ENCODE data around the gene PSENEN.

The PSENEN gene

GRCh38 chr19:35773020-35773806 lies 27.8 kb downstream of the PSENEN start:
- DNase-seq (ENCODE audit: low read depth, low spot score), result no peak

DNA sequence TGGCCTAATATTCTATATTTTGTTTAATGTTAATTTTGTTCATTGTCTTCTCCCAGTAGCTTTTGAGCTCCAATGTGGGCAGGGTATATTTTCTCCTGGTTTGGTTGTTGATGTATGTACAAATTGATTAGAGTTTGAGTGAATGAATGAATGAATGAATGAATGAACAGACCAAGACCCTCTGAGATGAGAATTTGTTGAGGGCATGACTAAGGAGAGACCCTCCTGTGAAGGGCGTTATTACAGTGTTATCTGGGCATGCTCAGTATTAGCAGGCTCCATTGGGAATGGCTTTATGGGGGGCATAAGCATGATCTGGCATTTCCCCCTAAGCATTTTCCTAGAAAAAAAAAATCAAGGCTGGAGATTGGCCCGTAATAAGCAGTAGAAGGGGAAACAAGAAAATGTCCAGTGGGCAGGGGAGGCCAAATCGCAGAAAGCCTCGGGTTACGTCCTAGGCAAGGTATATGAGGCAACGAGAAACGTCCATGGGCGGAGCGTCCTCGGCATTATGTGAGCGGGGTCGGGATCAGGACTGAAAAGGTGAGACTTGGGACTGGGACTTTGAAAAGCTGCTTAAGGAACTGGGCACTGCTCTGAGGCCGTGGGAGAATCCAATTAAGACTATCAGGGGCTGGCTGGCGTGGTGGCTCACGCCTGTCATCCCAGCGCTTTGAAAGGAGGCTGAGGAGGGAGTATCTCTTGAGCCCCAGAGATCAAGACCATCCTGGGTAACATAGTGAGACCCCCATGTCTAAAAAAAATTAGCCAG lies 29.0 kb downstream of the PSENEN start:
- no peak for DNase-seq (ENCODE audit: low read depth, low spot score)

DNA sequence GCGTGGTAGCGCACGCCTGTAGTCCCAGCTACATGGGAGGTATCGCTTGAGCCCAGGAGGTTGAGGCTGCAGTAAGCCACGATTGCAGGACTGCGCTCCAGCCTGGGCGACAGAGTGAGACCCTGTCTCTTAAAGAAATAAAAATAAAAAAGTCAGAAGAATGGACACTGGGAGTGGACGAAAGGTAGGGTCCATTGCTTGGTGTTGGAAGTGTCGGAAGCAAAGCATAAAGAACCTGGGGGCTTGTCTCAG lies 29.5 kb downstream of the PSENEN start:
- DNase-seq (ENCODE audit: low read depth, low spot score), result no peak

- peak; percentile 97 for DNase-seq (ENCODE audit: low read depth, low spot score)
Measured at GRCh38 chr19:35775298-35776101, 30.0 kb downstream of the PSENEN start, which contains the start of gene ARHGAP33. ARHGAP33 (plus strand) TSS chr19:35775564; CDS start chr19:35775659, 95 bp downstream.

DNA sequence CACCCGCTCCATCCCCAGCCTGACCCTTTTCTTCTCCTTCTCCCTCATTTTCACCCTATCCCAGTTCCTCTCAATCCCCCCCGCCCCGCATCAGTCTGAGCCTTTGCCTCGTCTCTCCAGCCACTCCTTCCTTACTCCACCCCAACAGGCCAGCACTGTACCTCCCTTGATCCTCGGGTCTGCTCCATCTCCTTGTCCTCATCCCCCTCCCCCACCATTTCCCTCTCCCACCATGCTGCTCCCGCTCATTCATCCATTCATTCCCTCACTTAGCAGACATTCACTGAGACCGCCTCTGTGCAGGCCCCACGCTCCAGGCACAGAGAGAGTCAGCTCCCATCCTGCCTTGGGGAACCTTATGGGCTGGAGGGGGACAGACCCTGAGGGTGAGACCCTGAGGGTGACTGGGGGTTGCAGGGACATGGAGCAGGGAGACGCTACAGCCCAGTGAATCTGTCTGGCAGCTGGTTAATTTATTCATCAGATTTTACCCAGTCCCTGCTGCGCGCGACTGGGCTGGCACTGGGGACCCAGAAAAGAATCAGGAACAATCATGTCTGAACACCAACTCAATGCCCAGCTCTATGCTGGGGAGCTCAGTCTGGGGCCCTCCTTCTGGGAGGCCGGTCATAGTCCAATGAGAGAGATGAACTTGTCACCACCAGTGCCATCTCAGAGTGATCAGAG lies 30.8 kb downstream of the PSENEN start:
- no peak for DNase-seq (ENCODE audit: low read depth, low spot score)

GRCh38 chr19:35777086-35777841 lies 31.8 kb downstream of the PSENEN start:
- peak; percentile 86 for DNase-seq (ENCODE audit: low read depth, low spot score)

DNA sequence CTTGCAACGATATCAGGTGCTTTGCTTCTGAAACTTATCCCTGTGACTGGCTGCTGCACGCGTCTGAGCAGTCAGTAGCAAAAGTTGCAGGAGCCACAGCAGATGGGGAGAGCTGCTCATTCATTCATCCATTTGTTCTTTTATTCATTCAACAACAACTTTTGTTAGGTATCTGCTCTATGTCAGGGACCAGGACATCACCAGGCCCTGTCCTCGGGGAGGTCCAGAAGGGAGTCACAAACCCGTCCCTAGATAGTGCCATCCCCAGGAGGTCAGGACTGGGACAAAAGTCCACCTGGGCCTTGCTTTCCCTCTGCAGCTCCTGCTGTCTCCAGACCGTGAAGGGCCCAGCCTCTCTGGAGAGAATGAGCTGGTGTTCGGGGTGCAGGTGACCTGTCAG lies 32.5 kb downstream of the PSENEN start:
- no peak for DNase-seq (ENCODE audit: low read depth, low spot score)

DNA sequence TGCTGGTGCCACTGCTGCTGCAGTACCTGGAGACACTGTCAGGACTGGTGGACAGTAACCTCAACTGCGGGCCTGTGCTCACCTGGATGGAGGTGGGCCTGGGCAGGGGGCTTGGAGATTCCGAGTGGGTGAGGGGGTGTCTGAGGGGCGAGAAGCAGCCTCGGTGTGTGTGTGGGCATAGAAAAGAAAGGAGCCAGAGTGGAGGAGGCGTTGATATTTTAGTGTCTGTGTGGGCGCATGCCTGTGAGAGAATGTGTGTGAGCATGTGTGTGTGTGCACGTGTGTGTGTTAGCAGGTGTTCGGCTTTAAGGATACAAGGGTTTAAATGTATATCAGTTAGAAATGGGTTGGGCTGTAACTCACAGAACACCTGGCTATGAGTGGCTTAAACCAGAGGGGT lies 33.6 kb downstream of the PSENEN start:
- DNase-seq (ENCODE audit: low read depth, low spot score), result no peak

- no peak for DNase-seq (ENCODE audit: low read depth, low spot score)
Measured at GRCh38 chr19:35780058-35780457, 34.6 kb downstream of the PSENEN start.

DNA sequence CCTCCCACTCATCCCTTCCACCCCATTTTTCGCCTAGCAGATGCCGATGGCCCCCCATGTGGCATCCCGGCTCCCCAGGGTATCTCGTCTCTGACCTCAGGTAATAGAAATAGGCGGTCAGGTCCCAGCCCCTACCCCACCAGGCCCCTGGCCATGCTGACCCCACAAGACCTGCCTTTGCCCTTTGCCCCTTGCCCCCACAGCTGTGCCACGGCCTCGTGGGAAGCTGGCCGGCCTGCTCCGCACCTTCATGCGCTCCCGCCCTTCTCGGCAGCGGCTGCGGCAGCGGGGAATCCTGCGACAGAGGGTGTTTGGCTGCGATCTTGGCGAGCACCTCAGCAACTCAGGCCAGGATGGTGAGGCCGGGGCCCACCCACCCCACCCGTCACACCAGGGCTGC lies 35.3 kb downstream of the PSENEN start:
- no peak for DNase-seq (ENCODE audit: low read depth, low spot score)

DNA sequence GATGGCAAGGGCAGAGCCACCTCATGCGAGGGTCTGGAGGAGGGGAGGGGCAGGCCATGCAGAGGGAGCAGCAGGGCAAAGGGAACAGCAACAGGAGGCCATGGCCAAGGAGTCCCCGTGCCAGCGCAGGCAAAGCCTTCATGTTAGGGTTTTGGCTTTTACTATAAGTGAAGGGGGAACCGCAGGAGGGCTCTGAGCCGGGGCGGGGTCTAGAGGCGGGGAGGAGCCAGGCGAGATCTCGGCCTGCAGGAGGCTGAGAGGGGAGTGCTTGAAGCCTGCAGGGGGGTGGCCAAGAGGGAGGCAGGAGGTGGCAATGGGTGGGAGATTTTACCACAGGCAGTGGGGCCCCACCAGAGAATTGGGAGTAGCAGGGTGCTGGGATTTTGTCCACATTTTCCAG lies 36.2 kb downstream of the PSENEN start:
- no peak for DNase-seq (ENCODE audit: low read depth, low spot score)

GRCh38 chr19:35782589-35782988 lies 37.1 kb downstream of the PSENEN start:
- DNase-seq (ENCODE audit: low read depth, low spot score), result no peak

DNA sequence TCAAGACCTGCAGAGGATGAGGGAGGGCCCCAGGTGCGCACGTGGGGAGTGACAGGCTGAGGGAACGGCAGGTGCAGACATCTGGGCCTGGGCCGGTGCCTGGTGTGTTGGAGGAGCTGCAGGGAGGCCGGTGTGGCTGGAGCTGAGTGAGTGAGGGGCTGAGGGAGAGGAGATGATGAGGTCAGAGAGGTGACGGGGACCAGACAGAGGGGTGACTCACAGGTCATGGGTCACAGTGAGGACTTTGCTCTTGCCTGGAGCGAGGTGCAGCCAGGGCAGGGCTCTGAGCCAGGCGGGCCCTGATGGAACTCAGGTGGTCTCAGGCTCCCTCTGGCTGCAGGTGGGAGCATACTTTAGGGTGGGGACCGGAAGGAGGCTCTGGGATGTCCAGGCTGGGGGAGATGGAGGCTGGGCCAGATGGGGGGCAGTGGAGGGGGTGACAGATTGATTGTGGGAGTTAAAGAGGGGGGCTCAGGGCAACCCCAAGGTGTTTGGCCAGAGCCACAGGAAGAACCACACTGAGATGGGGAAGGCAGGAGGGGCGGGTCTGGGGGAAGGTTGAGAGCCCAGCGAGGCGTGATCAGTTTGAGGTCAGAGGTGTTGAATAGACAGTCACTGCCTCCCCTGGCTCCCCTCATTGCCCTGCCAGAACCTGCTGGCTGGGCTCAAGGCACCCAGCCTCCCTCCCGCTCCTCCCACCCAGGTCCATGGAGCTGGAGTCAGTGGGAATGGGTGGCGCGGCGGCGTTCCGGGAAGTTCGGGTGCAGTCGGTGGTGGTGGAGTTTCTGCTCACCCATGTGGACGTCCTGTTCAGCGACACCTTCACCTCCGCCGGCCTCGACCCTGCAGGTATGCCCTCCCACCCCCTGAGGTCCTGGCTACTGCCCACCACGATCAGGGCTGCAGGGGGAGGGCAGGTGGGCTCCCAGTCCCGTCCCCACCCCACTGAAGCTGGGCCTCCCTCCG lies 38.3 kb downstream of the PSENEN start:
- DNase-seq (ENCODE audit: low read depth, low spot score), result peak; percentile 56

DNA sequence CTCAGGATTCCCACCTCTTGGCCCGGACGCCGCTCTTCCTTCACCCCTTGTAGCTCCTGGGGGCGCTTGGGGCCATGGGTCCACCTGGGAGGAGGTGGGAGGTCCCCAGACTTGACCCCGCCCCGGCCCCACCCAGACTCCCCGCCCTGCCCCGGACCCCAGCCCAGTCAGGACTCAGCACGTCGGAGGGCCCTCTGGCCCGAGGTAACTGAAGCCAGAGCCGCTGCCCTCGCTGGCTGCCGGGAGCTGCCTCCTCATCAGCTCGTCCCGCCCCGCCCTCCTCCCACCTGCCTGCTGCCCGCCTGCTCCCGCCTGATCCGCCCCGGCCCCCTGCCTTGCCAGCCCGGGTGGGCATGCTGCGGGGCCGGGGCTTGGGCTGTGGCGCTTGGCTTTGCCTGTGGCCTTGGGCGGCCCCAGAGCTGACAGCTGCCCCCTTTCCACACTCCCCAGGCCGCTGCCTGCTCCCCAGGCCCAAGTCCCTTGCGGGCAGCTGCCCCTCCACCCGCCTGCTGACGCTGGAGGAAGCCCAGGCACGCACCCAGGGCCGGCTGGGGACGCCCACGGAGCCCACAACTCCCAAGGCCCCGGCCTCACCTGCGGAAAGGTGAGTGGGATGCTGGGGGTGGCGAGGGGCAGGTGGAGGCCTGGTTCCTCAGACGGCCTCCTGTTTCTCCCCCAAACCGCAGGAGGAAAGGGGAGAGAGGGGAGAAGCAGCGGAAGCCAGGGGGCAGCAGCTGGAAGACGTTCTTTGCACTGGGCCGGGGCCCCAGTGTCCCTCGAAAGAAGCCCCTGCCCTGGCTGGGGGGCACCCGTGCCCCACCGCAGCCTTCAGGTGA lies 39.3 kb downstream of the PSENEN start:
- DNase-seq (ENCODE audit: low read depth, low spot score), result peak; percentile 77

GRCh38 chr19:35785339-35785627 lies 39.8 kb downstream of the PSENEN start:
- DNase-seq (ENCODE audit: low read depth, low spot score), result no peak

DNA sequence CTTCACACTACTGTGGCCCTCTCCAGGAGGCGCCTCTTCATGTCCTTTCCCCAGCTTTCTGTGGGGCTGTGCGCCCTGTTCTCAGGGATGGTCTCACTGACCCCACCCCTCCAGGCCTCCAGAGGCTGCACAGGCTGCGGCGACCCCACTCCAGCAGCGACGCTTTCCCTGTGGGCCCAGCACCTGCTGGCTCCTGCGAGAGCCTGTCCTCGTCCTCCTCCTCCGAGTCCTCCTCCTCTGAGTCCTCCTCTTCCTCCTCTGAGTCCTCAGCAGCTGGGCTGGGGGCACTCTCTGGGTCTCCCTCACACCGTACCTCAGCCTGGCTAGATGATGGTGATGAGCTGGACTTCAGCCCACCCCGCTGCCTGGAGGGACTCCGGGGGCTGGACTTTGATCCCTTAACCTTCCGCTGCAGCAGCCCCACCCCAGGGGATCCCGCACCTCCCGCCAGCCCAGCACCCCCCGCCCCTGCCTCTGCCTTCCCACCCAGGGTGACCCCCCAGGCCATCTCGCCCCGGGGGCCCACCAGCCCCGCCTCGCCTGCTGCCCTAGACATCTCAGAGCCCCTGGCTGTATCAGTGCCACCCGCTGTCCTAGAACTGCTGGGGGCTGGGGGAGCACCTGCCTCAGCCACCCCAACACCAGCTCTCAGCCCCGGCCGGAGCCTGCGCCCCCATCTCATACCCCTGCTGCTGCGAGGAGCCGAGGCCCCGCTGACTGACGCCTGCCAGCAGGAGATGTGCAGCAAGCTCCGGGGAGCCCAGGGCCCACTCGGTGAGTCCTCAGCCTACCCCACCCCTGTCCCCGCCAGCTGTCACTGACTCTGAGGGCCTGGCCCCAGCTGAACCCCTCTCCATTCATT lies 41.1 kb downstream of the PSENEN start:
- no peak for DNase-seq (ENCODE audit: low read depth, low spot score)

DNA sequence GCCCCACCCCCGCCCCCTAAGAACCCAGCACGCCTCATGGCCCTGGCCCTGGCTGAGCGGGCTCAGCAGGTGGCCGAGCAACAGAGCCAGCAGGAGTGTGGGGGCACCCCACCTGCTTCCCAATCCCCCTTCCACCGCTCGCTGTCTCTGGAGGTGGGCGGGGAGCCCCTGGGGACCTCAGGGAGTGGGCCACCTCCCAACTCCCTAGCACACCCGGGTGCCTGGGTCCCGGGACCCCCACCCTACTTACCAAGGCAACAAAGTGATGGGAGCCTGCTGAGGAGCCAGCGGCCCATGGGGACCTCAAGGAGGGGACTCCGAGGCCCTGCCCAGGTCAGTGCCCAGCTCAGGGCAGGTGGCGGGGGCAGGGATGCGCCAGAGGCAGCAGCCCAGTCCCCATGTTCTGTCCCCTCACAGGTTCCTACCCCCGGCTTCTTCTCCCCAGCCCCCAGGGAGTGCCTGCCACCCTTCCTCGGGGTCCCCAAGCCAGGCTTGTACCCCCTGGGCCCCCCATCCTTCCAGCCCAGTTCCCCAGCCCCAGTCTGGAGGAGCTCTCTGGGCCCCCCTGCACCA lies 41.9 kb downstream of the PSENEN start:
- DNase-seq (ENCODE audit: low read depth, low spot score), result no peak

Measured in ELF-1 (cell line).